Prostate gland (tissue), 2 donors: Measurements from ENCODE around the gene PEMT. TPM values are rescaled to one million over a fixed set of nuclear protein-coding genes. Genes with fewer than 3 reads are reported as not detected.

Experiments used
- DNase-seq: peaks from one replicate; pipeline ENCODE4 v3.0.0-alpha.2; 2019; ENCODE audit warnings: low spot score
- H3K27ac ChIP-seq, 2 donors: fragments of 200-600 bp; sonication (generic); 2 replicates each; pipeline ENCODE4 v1.5.1; 2017 to 2019
- H3K27me3 ChIP-seq: fragments of 200-600 bp; sonication (generic); replicated peaks from 2 replicates; pipeline ENCODE4 v1.5.1; 2019; ENCODE audit not compliant: insufficient read depth
- H3K36me3 ChIP-seq, 2 donors: fragments of 200-600 bp; sonication (generic); 1 replicate in 1 of 2; 2 replicates in 1 of 2; pipeline versions ENCODE4 v1.5.1 to v1.8.1; 2017 to 2019
- H3K4me1 ChIP-seq: fragments of 200-600 bp; sonication (generic); replicated peaks from 2 replicates; pipeline ENCODE4 v1.5.1; 2019
- H3K4me3 ChIP-seq, 2 donors: fragments of 200-600 bp; sonication (generic); 2 replicates each; pipeline ENCODE4 v1.5.1; 2017 to 2019
- H3K9me3 ChIP-seq: fragments of 200-600 bp; sonication (generic); 2 replicates; pipeline ENCODE4 v1.5.1; 2017
- CTCF ChIP-seq, 4 experiments: fragments of 200-600 bp in 2 of 4; fragments of 450-650 bp in 2 of 4; sonication (generic) in 2 of 4; IDR thresholded peaks; 1 replicate in 3 of 4; 2 replicates in 1 of 4; pipeline ENCODE4 v1.5.1; 2016 to 2019; ENCODE audit warnings: antibody characterized with exemption in 4 of 4, mild to moderate bottlenecking in 2 of 4, moderate library complexity in 2 of 4
- POLR2A ChIP-seq: fragments of 450-650 bp; IDR thresholded peaks from one replicate; pipeline ENCODE4 v1.6.1; 2016; ENCODE audit warnings: antibody characterized with exemption, mild to moderate bottlenecking
- POLR2AphosphoS5 ChIP-seq: sonication (generic); formaldehyde crosslinking; IDR thresholded peaks from one replicate; pipeline ENCODE4 v1.6.1; 2017; ENCODE audit warnings: antibody characterized with exemption
- WGBS: methylation state at CpG from one replicate; pipeline ENCODE4 v1.1.5; 2018; 5-methylcytosine and 5-hydroxymethylcytosine counted together
- intact Hi-C: fragments of 100-400 bp; cut with DNase I; formaldehyde crosslinking; loops from one replicate; pipeline ENCODE4 v1.14.2; 2022
- total RNA-seq, 2 donors: library from RNA; depleted of rRNA; stranded (reverse); fragments of >200 nt; gene quantifications; one replicate each; pipeline ENCODE4 v1.1.0, GENCODE V29; 2016

The PEMT gene
- total RNA-seq, 2 donors from 2014 or later = 67.0 to 145 TPM

DNA sequence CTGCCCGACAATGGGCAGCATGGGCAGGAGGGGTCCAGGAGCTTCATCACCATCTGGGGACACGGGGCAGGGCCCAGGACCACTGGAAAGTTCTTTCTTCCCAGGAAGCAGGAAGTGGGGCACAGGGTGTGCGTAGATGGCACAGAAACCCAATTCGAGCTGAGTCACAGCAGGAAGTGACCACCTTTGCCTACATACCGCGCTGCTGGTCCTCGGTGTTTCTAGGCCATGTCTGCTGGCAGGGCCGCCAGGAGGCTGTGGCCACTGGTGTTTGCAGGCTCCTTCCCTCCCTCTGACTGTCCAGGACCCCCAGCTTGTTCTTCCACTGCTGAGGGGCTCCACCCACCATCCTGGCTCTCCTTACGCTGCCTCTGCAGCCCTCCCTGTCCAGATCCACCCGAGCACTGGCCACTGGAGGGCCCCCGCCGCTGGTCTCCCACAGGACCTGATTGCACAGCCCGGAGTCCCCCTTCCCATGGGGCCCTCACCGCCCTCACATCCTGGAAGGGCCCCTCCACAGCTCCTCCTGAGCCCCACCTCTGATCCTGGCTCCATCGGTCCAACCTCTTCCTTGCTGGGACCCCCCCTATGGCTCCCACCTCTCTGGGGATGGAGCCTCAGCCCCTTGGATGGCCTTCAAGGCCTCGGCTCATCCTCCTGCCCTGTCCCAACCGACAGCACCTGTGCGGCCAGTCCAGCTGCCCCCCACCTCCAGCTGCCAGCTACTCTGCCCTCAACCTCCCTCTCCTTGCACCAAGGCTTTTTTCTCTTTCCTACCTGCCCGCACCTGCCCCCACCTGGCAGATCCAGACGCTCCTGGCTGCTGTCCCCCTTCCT is 80.8 kb downstream of the PEMT start:
- Histone ChIP-seq H3K9me3 (no peaks in the 10 kb centered on the region), H3K4me1 (peaks cover 4% of the 10 kb centered on the region), H3K36me3 (no peaks in the 10 kb centered on the region), H3K27ac (no peak overlapping the region), H3K4me3 (no peak overlapping the region), H3K27me3 (no peaks in the 10 kb centered on the region)
- TF ChIP-seq CTCF (IDR thresholded peaks at IDR 0.05) (no peak), POLR2A (no peak), POLR2AphosphoS5 (no peak)
- DNase-seq = no peak
- intact Hi-C loops = no loop called here
- WGBS = 82% methylated on average over 20 of the region's 20 CpGs

DNA sequence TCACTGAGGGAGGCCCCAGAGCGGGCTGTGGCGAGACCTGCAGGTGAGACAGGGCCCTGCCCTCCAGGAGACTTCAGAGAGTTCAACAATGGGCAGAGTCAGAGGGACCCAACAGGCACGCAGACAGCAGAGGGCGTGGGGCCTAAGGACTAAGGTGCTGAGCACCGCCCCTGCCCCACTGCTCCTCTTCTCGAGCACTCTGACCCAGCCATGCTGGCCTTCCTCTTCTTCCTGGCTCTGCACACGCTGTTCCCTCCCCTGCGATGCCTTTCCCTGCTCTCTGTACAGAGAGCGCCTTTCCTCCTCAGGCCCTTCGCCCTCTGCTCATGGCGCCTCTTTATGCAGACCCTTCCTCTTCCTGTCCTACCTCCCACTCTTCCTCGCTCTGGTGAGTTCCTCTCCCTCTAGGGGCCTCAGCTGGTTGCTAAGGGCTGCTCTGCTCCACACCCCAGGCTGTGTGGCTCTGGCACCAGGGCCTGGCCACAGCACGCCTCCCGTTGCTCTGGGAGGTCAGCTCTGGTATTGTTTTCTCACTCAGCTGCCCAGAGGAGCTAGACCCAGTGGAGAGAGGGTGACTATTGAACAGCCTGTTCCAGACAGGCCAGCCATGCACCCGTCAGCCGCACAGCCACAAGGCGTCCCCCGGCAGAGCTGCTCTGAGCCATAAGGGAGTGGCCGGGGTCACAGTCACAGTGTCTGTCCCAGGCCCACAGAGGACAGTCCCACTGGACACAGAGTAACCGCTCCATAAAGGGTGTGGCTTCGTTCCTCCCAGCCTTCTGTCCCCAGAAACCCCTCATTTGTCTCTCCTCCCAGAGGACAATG is 81.7 kb downstream of the PEMT start:
- no peak overlapping the region for H3K4me3 ChIP-seq
- DNase-seq = no peak
- H3K27me3 ChIP-seq = no peaks in the 10 kb centered on the region
- intact Hi-C loops = loop anchor here (10.0 kb wide), 1 partner anchor 105 kb away; no protein-coding TSS in a partner anchor
- WGBS = 97% methylated on average over 21 of the region's 21 CpGs
- H3K27ac ChIP-seq = no peak overlapping the region
- H3K9me3 ChIP-seq = no peaks in the 10 kb centered on the region
- H3K36me3 ChIP-seq = no peaks in the 10 kb centered on the region
- peaks cover 4% of the 10 kb centered on the region for H3K4me1 ChIP-seq
- TF ChIP-seq POLR2AphosphoS5 (no peak), POLR2A (no peak), CTCF (IDR thresholded peaks at IDR 0.05) (no peak)

GRCh38 chr17:17508646-17509591 is 82.6 kb downstream of the PEMT start:
- TF ChIP-seq CTCF (IDR thresholded peaks at IDR 0.05) (no peak), POLR2AphosphoS5 (no peak), POLR2A (no peak)
- WGBS = 93% methylated on average over 32 of the region's 33 CpGs
- Histone ChIP-seq H3K9me3 (no peaks in the 10 kb centered on the region), H3K27me3 (no peaks in the 10 kb centered on the region), H3K36me3 (no peaks in the 10 kb centered on the region), H3K4me1 (peaks cover 4% of the 10 kb centered on the region), H3K4me3 (no peak overlapping the region), H3K27ac (no peak overlapping the region)
- DNase-seq = no peak
- intact Hi-C loops = loop anchor here (10.0 kb wide), 1 partner anchor 106 kb away; no protein-coding TSS in a partner anchor

- H3K9me3 ChIP-seq = no peaks in the 10 kb centered on the region
- no peak overlapping the region for H3K27ac ChIP-seq
- no peaks in the 10 kb centered on the region for H3K36me3 ChIP-seq
- no peak for TF ChIP-seq POLR2A
- no peak for TF ChIP-seq POLR2AphosphoS5
- no peak for TF ChIP-seq CTCF (IDR thresholded peaks at IDR 0.05)
- intact Hi-C loops = loop anchor here (10.0 kb wide), 1 partner anchor 107 kb away; no protein-coding TSS in a partner anchor
- H3K27me3 ChIP-seq = no peaks in the 10 kb centered on the region
- 90% methylated on average over 11 of the region's 11 CpGs for WGBS
- H3K4me1 ChIP-seq = peaks cover 4% of the 10 kb centered on the region
- DNase-seq = no peak
- H3K4me3 ChIP-seq = no peak overlapping the region
Measured at GRCh38 chr17:17508019-17508535, 83.4 kb downstream of the PEMT start.
